ENCODE data around the gene BEGAIN. TPM values are rescaled to one million over a fixed set of nuclear protein-coding genes. Genes with fewer than 3 reads are reported as not detected.

Gene BEGAIN
- total RNA-seq, 1 donor from 2014 or later = 0.54 TPM

GRCh38 chr14:100605706-100606686 is 18.8 kb upstream of the BEGAIN start:
- Histone ChIP-seq H3K27me3 (ENCODE audit: insufficient read depth, low read length) (peaks cover 5% of the 10 kb centered on the region), H4K20me1 (ENCODE audit: insufficient read depth, low read length) (no peaks in the 10 kb centered on the region), H2AFZ (ENCODE audit: low read depth, low read length) (no peak overlapping the region), H3K4me3 (ENCODE audit: insufficient read depth, low read depth, low read length) (no peak overlapping the region), H3K4me2 (ENCODE audit: low read length) (no peak overlapping the region), H3K27ac (ENCODE audit: low read depth, low read length) (no peak overlapping the region), H3K79me2 (ENCODE audit: insufficient read depth, low read length) (no peaks in the 10 kb centered on the region), H3K4me1 (ENCODE audit: insufficient read depth, low read length) (no peaks in the 10 kb centered on the region), H3K9ac (ENCODE audit: low read length) (no peak overlapping the region), H3K9me3 (ENCODE audit: insufficient read depth, low read depth, low read length) (no peaks in the 10 kb centered on the region), H3K36me3 (ENCODE audit: insufficient read depth, low read length) (no peaks in the 10 kb centered on the region)
- no peak for FAIRE-seq
- Mint-ChIP-seq H3K9me3 (ENCODE audit: unreplicated experiment) (peaks cover 7% of the 10 kb centered on the region), H3K27ac (ENCODE audit: unreplicated experiment) (no peak overlapping the region), H3K36me3 (ENCODE audit: low read depth, unreplicated experiment) (peaks cover 4% of the 10 kb centered on the region), H3K4me1 (ENCODE audit: low read depth, unreplicated experiment) (peaks cover 12% of the 10 kb centered on the region), H3K4me3 (ENCODE audit: unreplicated experiment) (no peak overlapping the region), H3K27me3 (ENCODE audit: low read depth, unreplicated experiment) (peaks cover 13% of the 10 kb centered on the region)
- TF ChIP-seq EZH2 (IDR thresholded peaks at IDR 0.05; ENCODE audit: insufficient read depth, low read length) = no peak
- TF ChIP-seq, protein P1, sequence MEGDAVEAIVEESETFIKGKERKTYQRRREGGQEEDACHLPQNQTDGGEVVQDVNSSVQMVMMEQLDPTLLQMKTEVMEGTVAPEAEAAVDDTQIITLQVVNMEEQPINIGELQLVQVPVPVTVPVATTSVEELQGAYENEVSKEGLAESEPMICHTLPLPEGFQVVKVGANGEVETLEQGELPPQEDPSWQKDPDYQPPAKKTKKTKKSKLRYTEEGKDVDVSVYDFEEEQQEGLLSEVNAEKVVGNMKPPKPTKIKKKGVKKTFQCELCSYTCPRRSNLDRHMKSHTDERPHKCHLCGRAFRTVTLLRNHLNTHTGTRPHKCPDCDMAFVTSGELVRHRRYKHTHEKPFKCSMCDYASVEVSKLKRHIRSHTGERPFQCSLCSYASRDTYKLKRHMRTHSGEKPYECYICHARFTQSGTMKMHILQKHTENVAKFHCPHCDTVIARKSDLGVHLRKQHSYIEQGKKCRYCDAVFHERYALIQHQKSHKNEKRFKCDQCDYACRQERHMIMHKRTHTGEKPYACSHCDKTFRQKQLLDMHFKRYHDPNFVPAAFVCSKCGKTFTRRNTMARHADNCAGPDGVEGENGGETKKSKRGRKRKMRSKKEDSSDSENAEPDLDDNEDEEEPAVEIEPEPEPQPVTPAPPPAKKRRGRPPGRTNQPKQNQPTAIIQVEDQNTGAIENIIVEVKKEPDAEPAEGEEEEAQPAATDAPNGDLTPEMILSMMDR (IDR thresholded peaks at IDR 0.05; ENCODE audit: insufficient read depth, low read depth, low read length) = no peak
- DNase-seq (ENCODE audit: low read depth) = peak; percentile 33

GRCh38 chr14:100605230-100605629 is 18.0 kb upstream of the BEGAIN start:
- Histone ChIP-seq H2AFZ (ENCODE audit: low read depth, low read length) (no peak overlapping the region), H3K36me3 (ENCODE audit: insufficient read depth, low read length) (no peaks in the 10 kb centered on the region), H4K20me1 (ENCODE audit: insufficient read depth, low read length) (no peaks in the 10 kb centered on the region), H3K27me3 (ENCODE audit: insufficient read depth, low read length) (peaks cover 5% of the 10 kb centered on the region), H3K27ac (ENCODE audit: low read depth, low read length) (no peak overlapping the region), H3K4me1 (ENCODE audit: insufficient read depth, low read length) (no peaks in the 10 kb centered on the region), H3K4me3 (ENCODE audit: insufficient read depth, low read depth, low read length) (no peak overlapping the region), H3K4me2 (ENCODE audit: low read length) (no peak overlapping the region), H3K79me2 (ENCODE audit: insufficient read depth, low read length) (no peaks in the 10 kb centered on the region), H3K9me3 (ENCODE audit: insufficient read depth, low read depth, low read length) (no peaks in the 10 kb centered on the region), H3K9ac (ENCODE audit: low read length) (no peak overlapping the region)
- TF ChIP-seq, protein P1 (IDR thresholded peaks at IDR 0.05; ENCODE audit: insufficient read depth, low read depth, low read length) = no peak
- no peak for TF ChIP-seq EZH2 (IDR thresholded peaks at IDR 0.05; ENCODE audit: insufficient read depth, low read length)
- FAIRE-seq (no peak), DNase-seq (ENCODE audit: low read depth) (no peak)
- Mint-ChIP-seq H3K27me3 (ENCODE audit: low read depth, unreplicated experiment) (peaks cover 13% of the 10 kb centered on the region), H3K4me3 (ENCODE audit: unreplicated experiment) (no peak overlapping the region), H3K36me3 (ENCODE audit: low read depth, unreplicated experiment) (peaks cover 5% of the 10 kb centered on the region), H3K27ac (ENCODE audit: unreplicated experiment) (no peak overlapping the region), H3K9me3 (ENCODE audit: unreplicated experiment) (peaks cover 9% of the 10 kb centered on the region), H3K4me1 (ENCODE audit: low read depth, unreplicated experiment) (peaks cover 12% of the 10 kb centered on the region)

- no peak overlapping the region for H3K27ac ChIP-seq (ENCODE audit: low read depth, low read length)
- no peak overlapping the region for H3K4me3 Mint-ChIP-seq (ENCODE audit: unreplicated experiment)
- H3K9me3 ChIP-seq (ENCODE audit: insufficient read depth, low read depth, low read length) = no peaks in the 10 kb centered on the region
- peaks cover 5% of the 10 kb centered on the region for H3K27me3 ChIP-seq (ENCODE audit: insufficient read depth, low read length)
- H3K9me3 Mint-ChIP-seq (ENCODE audit: unreplicated experiment) = peaks cover 9% of the 10 kb centered on the region
- H3K27me3 Mint-ChIP-seq (ENCODE audit: low read depth, unreplicated experiment) = peaks cover 13% of the 10 kb centered on the region
- H3K79me2 ChIP-seq (ENCODE audit: insufficient read depth, low read length) = no peaks in the 10 kb centered on the region
- TF ChIP-seq, protein P1 (IDR thresholded peaks at IDR 0.05; ENCODE audit: insufficient read depth, low read depth, low read length) = no peak
- TF ChIP-seq EZH2 (IDR thresholded peaks at IDR 0.05; ENCODE audit: insufficient read depth, low read length) = no peak
- H4K20me1 ChIP-seq (ENCODE audit: insufficient read depth, low read length) = no peaks in the 10 kb centered on the region
- H3K4me2 ChIP-seq (ENCODE audit: low read length) = no peak overlapping the region
- no peak overlapping the region for H3K9ac ChIP-seq (ENCODE audit: low read length)
- no peak for FAIRE-seq
- H3K36me3 Mint-ChIP-seq (ENCODE audit: low read depth, unreplicated experiment) = peaks cover 5% of the 10 kb centered on the region
- no peak overlapping the region for H3K27ac Mint-ChIP-seq (ENCODE audit: unreplicated experiment)
- no peak overlapping the region for H2AFZ ChIP-seq (ENCODE audit: low read depth, low read length)
- H3K4me3 ChIP-seq (ENCODE audit: insufficient read depth, low read depth, low read length) = no peak overlapping the region
- peaks cover 12% of the 10 kb centered on the region for H3K4me1 Mint-ChIP-seq (ENCODE audit: low read depth, unreplicated experiment)
- no peaks in the 10 kb centered on the region for H3K4me1 ChIP-seq (ENCODE audit: insufficient read depth, low read length)
- DNase-seq (ENCODE audit: low read depth) = no peak
- no peaks in the 10 kb centered on the region for H3K36me3 ChIP-seq (ENCODE audit: insufficient read depth, low read length)
Measured at GRCh38 chr14:100604709-100605108, 17.5 kb upstream of the BEGAIN start.

Data from astrocyte (in vitro differentiated cells and primary cell).